Panc1 (cell line): ENCODE data around the gene KIFC3.

ENCODE experiments used
- POLR2AphosphoS5 ChIP-seq: IDR thresholded peaks from 2 replicates; pipeline ENCODE4 v1.6.1; 2012; ENCODE audit warnings: mild to moderate bottlenecking, low read depth, low read length, moderate library complexity
- REST ChIP-seq, 2 experiments: IDR thresholded peaks; 2 replicates each; pipeline ENCODE4 v1.6.1; 2011 to 2012; ENCODE audit warnings: low read depth in 2 of 2, control low read depth in 1 of 2, low read length in 1 of 2, mild to moderate bottlenecking in 1 of 2, moderate library complexity in 1 of 2; ENCODE audit not compliant: insufficient read depth in 1 of 2
- TCF7L2 ChIP-seq: IDR thresholded peaks from 2 replicates; pipeline ENCODE4 v1.6.1; 2011; ENCODE audit warnings: mild to moderate bottlenecking, low read depth, low read length, inconsistent platforms
- TF ChIP-seq, protein P1 (sequence below): fragments of 450-650 bp; IDR thresholded peaks from 2 replicates; pipeline ENCODE4 v1.5.1; 2017; ENCODE audit warnings: mild to moderate bottlenecking

GRCh38 chr16:57813466-57813865 lies 11.2 kb upstream of the KIFC3 start:
- TF ChIP-seq POLR2AphosphoS5 (no peak), TCF7L2 (no peak), REST (IDR thresholded peaks at IDR 0.05; ENCODE audit: insufficient read depth in 1 of 2, low read depth in 2 of 2, low read length in 1 of 2) (no peak)
- TF ChIP-seq, protein P1, sequence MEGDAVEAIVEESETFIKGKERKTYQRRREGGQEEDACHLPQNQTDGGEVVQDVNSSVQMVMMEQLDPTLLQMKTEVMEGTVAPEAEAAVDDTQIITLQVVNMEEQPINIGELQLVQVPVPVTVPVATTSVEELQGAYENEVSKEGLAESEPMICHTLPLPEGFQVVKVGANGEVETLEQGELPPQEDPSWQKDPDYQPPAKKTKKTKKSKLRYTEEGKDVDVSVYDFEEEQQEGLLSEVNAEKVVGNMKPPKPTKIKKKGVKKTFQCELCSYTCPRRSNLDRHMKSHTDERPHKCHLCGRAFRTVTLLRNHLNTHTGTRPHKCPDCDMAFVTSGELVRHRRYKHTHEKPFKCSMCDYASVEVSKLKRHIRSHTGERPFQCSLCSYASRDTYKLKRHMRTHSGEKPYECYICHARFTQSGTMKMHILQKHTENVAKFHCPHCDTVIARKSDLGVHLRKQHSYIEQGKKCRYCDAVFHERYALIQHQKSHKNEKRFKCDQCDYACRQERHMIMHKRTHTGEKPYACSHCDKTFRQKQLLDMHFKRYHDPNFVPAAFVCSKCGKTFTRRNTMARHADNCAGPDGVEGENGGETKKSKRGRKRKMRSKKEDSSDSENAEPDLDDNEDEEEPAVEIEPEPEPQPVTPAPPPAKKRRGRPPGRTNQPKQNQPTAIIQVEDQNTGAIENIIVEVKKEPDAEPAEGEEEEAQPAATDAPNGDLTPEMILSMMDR: no peak
